SK-N-SH (cell line): Measurements from ENCODE around the gene LIN7A. TPM values are rescaled to one million over a fixed set of nuclear protein-coding genes. Genes with fewer than 3 reads are reported as not detected.

Experiments
- CTCF ChIA-PET: fragments of 300-600, 350-600 bp; formaldehyde crosslinking; extraction: SDS; loops from one replicate; lab custom pipeline; 2021; lab: Yijun Ruan, JAX
- POLR2A ChIA-PET: fragments of 350-600 bp; sonication (Branson Sonifier 250); formaldehyde crosslinking; extraction: SDS; loops from one replicate; lab custom pipeline; 2020; ENCODE audit warnings: antibody characterized with exemption, inconsistent platforms; lab: Yijun Ruan, JAX
- DNase-seq: peaks from one replicate; pipeline ENCODE4 v3.0.0; 2012
- H2AFZ ChIP-seq: fragments of 200-600 bp; sonication (generic); 2 replicates; pipeline ENCODE4 v1.8.1; 2016; ENCODE audit warnings: antibody characterized with exemption, mild to moderate bottlenecking, low read depth
- H3F3A ChIP-seq: fragments of 200-600 bp; sonication (generic); replicated peaks from 2 replicates; pipeline ENCODE3; 2016; ENCODE audit warnings: antibody characterized with exemption, mild to moderate bottlenecking; ENCODE audit not compliant: insufficient read depth
- H3K27ac ChIP-seq, 2 experiments: fragments of 200-500 bp in 1 of 2; fragments of 200-600 bp in 1 of 2; sonication (Bioruptor generic) in 1 of 2; sonication (generic), shearing (Covaris generic) in 1 of 2; 2 replicates each; pipeline versions ENCODE4 v1.5.1 to v1.6.1; 2014 to 2016; ENCODE audit warnings: low read depth in 2 of 2, inconsistent platforms in 1 of 2, low read length in 1 of 2, mild to moderate bottlenecking in 1 of 2, mixed read lengths in 1 of 2
- H3K27me3 ChIP-seq: fragments of 200-600 bp; sonication (generic), shearing (Covaris generic); 2 replicates; pipeline ENCODE4 v1.6.1; 2016; ENCODE audit warnings: mixed run types; ENCODE audit not compliant: insufficient read depth
- H3K36me3 ChIP-seq, 2 experiments: fragments of 200-500 bp in 1 of 2; fragments of 200-600 bp in 1 of 2; sonication (Bioruptor generic) in 1 of 2; sonication (generic) in 1 of 2; replicated peaks in 1 of 2; 2 replicates each; pipeline versions ENCODE3 to v1.5.1; 2014 to 2016; ENCODE audit warnings: low read length in 1 of 2, mild to moderate bottlenecking in 1 of 2; ENCODE audit not compliant: insufficient read depth in 2 of 2, control insufficient read depth in 1 of 2
- H3K4me1 ChIP-seq, 2 experiments: fragments of 200-500 bp in 1 of 2; fragments of 200-600 bp in 1 of 2; sonication (Bioruptor generic) in 1 of 2; sonication (generic), shearing (Covaris generic) in 1 of 2; 2 replicates each; pipeline versions ENCODE4 v1.5.1 to v1.6.1; 2014 to 2016; ENCODE audit warnings: low read depth in 1 of 2, low read length in 1 of 2, mixed run types in 1 of 2; ENCODE audit not compliant: insufficient read depth in 2 of 2, control insufficient read depth in 1 of 2
- H3K4me2 ChIP-seq: fragments of 200-600 bp; sonication (generic), shearing (Covaris generic); 2 replicates; pipeline ENCODE4 v1.6.1; 2017; ENCODE audit warnings: mixed run types
- H3K4me3 ChIP-seq, 2 experiments: fragments of 200-500 bp in 1 of 2; fragments of 200-600 bp in 1 of 2; sonication (Bioruptor generic) in 1 of 2; sonication (generic), shearing (Covaris generic) in 1 of 2; 2 replicates each; pipeline versions ENCODE4 v1.5.1 to v1.8.1; 2014 to 2016; ENCODE audit warnings: low read depth in 2 of 2, inconsistent platforms in 1 of 2, low read length in 1 of 2, mild to moderate bottlenecking in 1 of 2, mixed read lengths in 1 of 2, moderate library complexity in 1 of 2
- H3K79me2 ChIP-seq: fragments of 200-600 bp; sonication (generic); 2 replicates; pipeline ENCODE4 v1.8.1; 2017; ENCODE audit warnings: mild to moderate bottlenecking; ENCODE audit not compliant: insufficient read depth
- H3K9ac ChIP-seq: fragments of 200-600 bp; sonication (generic); 2 replicates; pipeline ENCODE4 v1.6.1; 2017; ENCODE audit warnings: mixed run types
- H3K9me2 ChIP-seq: fragments of 200-600 bp; sonication (generic); 2 replicates; pipeline ENCODE4 v1.6.1; 2017; ENCODE audit warnings: mixed run types
- H3K9me3 ChIP-seq: fragments of 200-600 bp; sonication (generic); 2 replicates; pipeline ENCODE4 v1.6.1; 2017; ENCODE audit warnings: mixed run types, mild to moderate bottlenecking, moderate library complexity
- H4K20me1 ChIP-seq: fragments of 200-600 bp; sonication (generic); 2 replicates; pipeline ENCODE4 v1.6.1; 2017; ENCODE audit warnings: mild to moderate bottlenecking, mixed run types; ENCODE audit not compliant: insufficient read depth
- EP300 ChIP-seq, 2 experiments: IDR thresholded peaks; 2 replicates each; pipeline versions ENCODE4 v1.4.0 to v1.6.1; 2012; ENCODE audit warnings: borderline replicate concordance in 1 of 2, low read depth in 1 of 2, low read length in 1 of 2
- EZH2phosphoT487 ChIP-seq: fragments of 200-600 bp; sonication (generic); IDR thresholded peaks from 2 replicates; pipeline ENCODE4 v1.6.1; 2017; ENCODE audit warnings: low read depth, mixed run types, mild to moderate bottlenecking, antibody characterized with exemption, moderate library complexity, borderline replicate concordance
- FOSL2 ChIP-seq: IDR thresholded peaks from 2 replicates; pipeline ENCODE4 v1.4.0; 2012; ENCODE audit warnings: low read depth, mild to moderate bottlenecking, moderate library complexity, borderline replicate concordance
- FOXJ3 ChIP-seq: sonication (generic); formaldehyde crosslinking; IDR thresholded peaks from 2 replicates; pipeline ENCODE4 v1.5.1; 2020; ENCODE audit warnings: mild to moderate bottlenecking, missing genetic modification reagents
- FOXM1 ChIP-seq: IDR thresholded peaks from 2 replicates; pipeline ENCODE4 v1.4.0; 2012; ENCODE audit warnings: low read depth, mild to moderate bottlenecking
- MEF2A ChIP-seq: IDR thresholded peaks from 2 replicates; pipeline ENCODE4 v1.4.0; 2012; ENCODE audit warnings: low read depth, borderline replicate concordance
- MXI1 ChIP-seq: IDR thresholded peaks from 2 replicates; pipeline ENCODE4 v1.6.1; 2012; ENCODE audit warnings: mild to moderate bottlenecking, low read depth, low read length, improper control_type of control experiment
- NFIC ChIP-seq: IDR thresholded peaks from 2 replicates; pipeline ENCODE4 v1.4.0; 2012; ENCODE audit warnings: borderline replicate concordance
- PBX3 ChIP-seq: IDR thresholded peaks from 2 replicates; pipeline ENCODE4; 2012
- RAD21 ChIP-seq: IDR thresholded peaks from 2 replicates; pipeline ENCODE4 v1.6.1; 2012; ENCODE audit warnings: mild to moderate bottlenecking, low read length
- RXRA ChIP-seq: IDR thresholded peaks from 2 replicates; pipeline ENCODE4 v1.4.0; 2012; ENCODE audit warnings: low read depth, mild to moderate bottlenecking, borderline replicate concordance
- SIN3A ChIP-seq: IDR thresholded peaks from 2 replicates; pipeline ENCODE4 v1.6.1; 2012; ENCODE audit warnings: low read depth, mild to moderate bottlenecking, low read length, moderate library complexity, borderline replicate concordance
- TEAD4 ChIP-seq: IDR thresholded peaks from 2 replicates; pipeline ENCODE4 v1.4.0; 2012; ENCODE audit warnings: mild to moderate bottlenecking, borderline replicate concordance; ENCODE audit not compliant: insufficient read depth
- USF1 ChIP-seq: IDR thresholded peaks from 2 replicates; pipeline ENCODE4 v1.4.0; 2012; ENCODE audit warnings: low read depth, borderline replicate concordance
- WGBS: methylation state at CpG from one replicate; pipeline ENCODE4 v1.1.6; 2017; ENCODE audit warnings: low lambda C conversion rate; 5-methylcytosine and 5-hydroxymethylcytosine counted together
- polyA plus RNA-seq, 3 experiments: library from polyadenylated mRNA; depleted of rRNA; stranded (reverse); fragments of >200 nt; gene quantifications; 2 replicates each; pipeline ENCODE4 v1.2.3, GENCODE V29; 2012
- TF ChIP-seq, protein P1 (sequence below): IDR thresholded peaks from 2 replicates; pipeline ENCODE4 v1.6.1; 2012; ENCODE audit warnings: mild to moderate bottlenecking, low read depth, low read length, moderate library complexity

Gene LIN7A
- polyA plus RNA-seq, 1 of the 3 experiments (the other 2 are of a cell fraction), result not detected

DNA sequence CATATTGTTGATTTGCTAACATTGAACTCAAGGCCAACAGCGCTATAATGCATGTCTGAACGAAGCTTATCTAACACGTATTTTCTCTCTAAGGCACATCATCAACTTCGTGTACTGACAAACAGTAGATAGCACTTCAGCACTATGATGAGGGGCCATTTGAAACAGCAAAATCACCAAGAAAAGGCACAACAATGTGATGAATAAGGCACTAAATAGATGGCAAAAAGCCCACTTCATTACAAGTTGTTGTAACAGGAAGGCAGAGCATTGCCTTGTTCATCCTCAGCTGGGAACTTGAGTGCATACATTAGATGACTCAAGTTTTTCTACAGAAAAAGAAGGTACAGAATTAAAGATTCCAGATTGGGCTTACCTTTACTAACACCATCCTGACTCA is 75.2 kb downstream of the LIN7A start:
- H2AFZ ChIP-seq, result no peak overlapping the region
- no peak overlapping the region for H3K9ac ChIP-seq
- WGBS, result 4% methylated on average over 4 of the region's 4 CpGs
- no peaks in the 10 kb centered on the region for H3F3A ChIP-seq
- no peak overlapping the region for H3K4me3 ChIP-seq
- no peaks in the 10 kb centered on the region for H3K36me3 ChIP-seq
- no peaks in the 10 kb centered on the region for H3K9me2 ChIP-seq
- no peak overlapping the region for H3K27ac ChIP-seq
- no peak for TF ChIP-seq EZH2phosphoT487
- TF ChIP-seq EP300 (IDR thresholded peaks at IDR 0.05; ENCODE audit: borderline replicate concordance in 1 of 2, low read depth in 1 of 2, low read length in 1 of 2), result no peak
- no peak for TF ChIP-seq RXRA
- TF ChIP-seq FOSL2, result no peak
- no peak for TF ChIP-seq TEAD4
- no peak for TF ChIP-seq FOXM1
- TF ChIP-seq PBX3, result no peak
- TF ChIP-seq MXI1, result no peak
- no peak for TF ChIP-seq FOXJ3 (CRISPR knock-in tag)
- TF ChIP-seq NFIC, result no peak
- no peak for TF ChIP-seq USF1
- TF ChIP-seq, protein P1, sequence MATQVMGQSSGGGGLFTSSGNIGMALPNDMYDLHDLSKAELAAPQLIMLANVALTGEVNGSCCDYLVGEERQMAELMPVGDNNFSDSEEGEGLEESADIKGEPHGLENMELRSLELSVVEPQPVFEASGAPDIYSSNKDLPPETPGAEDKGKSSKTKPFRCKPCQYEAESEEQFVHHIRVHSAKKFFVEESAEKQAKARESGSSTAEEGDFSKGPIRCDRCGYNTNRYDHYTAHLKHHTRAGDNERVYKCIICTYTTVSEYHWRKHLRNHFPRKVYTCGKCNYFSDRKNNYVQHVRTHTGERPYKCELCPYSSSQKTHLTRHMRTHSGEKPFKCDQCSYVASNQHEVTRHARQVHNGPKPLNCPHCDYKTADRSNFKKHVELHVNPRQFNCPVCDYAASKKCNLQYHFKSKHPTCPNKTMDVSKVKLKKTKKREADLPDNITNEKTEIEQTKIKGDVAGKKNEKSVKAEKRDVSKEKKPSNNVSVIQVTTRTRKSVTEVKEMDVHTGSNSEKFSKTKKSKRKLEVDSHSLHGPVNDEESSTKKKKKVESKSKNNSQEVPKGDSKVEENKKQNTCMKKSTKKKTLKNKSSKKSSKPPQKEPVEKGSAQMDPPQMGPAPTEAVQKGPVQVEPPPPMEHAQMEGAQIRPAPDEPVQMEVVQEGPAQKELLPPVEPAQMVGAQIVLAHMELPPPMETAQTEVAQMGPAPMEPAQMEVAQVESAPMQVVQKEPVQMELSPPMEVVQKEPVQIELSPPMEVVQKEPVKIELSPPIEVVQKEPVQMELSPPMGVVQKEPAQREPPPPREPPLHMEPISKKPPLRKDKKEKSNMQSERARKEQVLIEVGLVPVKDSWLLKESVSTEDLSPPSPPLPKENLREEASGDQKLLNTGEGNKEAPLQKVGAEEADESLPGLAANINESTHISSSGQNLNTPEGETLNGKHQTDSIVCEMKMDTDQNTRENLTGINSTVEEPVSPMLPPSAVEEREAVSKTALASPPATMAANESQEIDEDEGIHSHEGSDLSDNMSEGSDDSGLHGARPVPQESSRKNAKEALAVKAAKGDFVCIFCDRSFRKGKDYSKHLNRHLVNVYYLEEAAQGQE, result no peak
- TF ChIP-seq RAD21, result no peak
- TF ChIP-seq SIN3A, result no peak
- no peak for TF ChIP-seq MEF2A
- no peak for DNase-seq
- peaks cover 0 to 3% of the 10 kb centered on the region in 2 experiments; a peak in 1 of 4 replicates for H3K4me1 ChIP-seq
- H3K4me2 ChIP-seq, result no peak overlapping the region
- H3K27me3 ChIP-seq, result no peaks in the 10 kb centered on the region; the same call in none of the 2 replicates
- no peaks in the 10 kb centered on the region for H3K79me2 ChIP-seq
- POLR2A ChIA-PET, result no interaction called here
- H4K20me1 ChIP-seq, result no peaks in the 10 kb centered on the region
- CTCF ChIA-PET, result no interaction called here
- no peaks in the 10 kb centered on the region for H3K9me3 ChIP-seq
